HCT116 (cell line): ENCODE results near the gene TMC1. TPM values are rescaled to one million over a fixed set of nuclear protein-coding genes. Genes with fewer than 3 reads are reported as not detected.

Experiments used
- ATAC-seq: fragments of 200-7000 bp; cut with Tn5 transposase; 2 replicates; pipeline ENCODE4 v1.9.1; 2020; ENCODE audit warnings: mild to moderate bottlenecking, moderate library complexity
- BruUV-seq: library from RNA; stranded (reverse); fragments of 400-500 nt; replicated peaks from 2 replicates; lab custom pipeline; 2021; lab: Mats Ljungman, UMichigan
- CTCF ChIA-PET: fragments of 300-600 bp; sonication (Branson Sonifier 250); formaldehyde crosslinking; loops from one replicate; lab custom pipeline; 2021; ENCODE audit warnings: antibody characterized with exemption; lab: Charles Lee
- POLR2A ChIA-PET: fragments of 300-600, 350-600 bp; sonication (Branson Sonifier 250); formaldehyde crosslinking; loops from one replicate; lab custom pipeline; 2021; ENCODE audit warnings: antibody characterized with exemption; lab: Charles Lee
- RAD21 ChIA-PET, 2 experiments: fragments of 300-600 bp; sonication (Branson Sonifier 250); formaldehyde crosslinking; loops; one replicate each; lab custom pipeline; 2023; ENCODE audit warnings: low total read pairs in 2 of 2; ENCODE audit not compliant: uncharacterized antibody in 2 of 2, unreplicated experiment in 2 of 2, low non-redundant PET in 1 of 2; lab: Charles Lee
- DNase-seq: peaks from one replicate; pipeline ENCODE4 v3.0.0-alpha.2; 2010; ENCODE audit warnings: low read depth, low spot score
- H2AFZ ChIP-seq: fragments of 200-600 bp; shearing (Covaris generic), sonication (generic); 2 replicates; pipeline ENCODE4 v1.6.1; 2017; ENCODE audit warnings: low read depth, mixed run types, mixed read lengths, antibody characterized with exemption, low read length; ENCODE audit not compliant: poor library complexity, severe bottlenecking
- H3K27ac ChIP-seq: 2 replicates; pipeline ENCODE4 v1.5.1; 2012; ENCODE audit warnings: low read depth, low read length
- H3K27me3 ChIP-seq: fragments of 200-600 bp; sonication (generic); 2 replicates; pipeline ENCODE4 v1.6.1; 2016; ENCODE audit warnings: mixed run types, low read length, mixed read lengths; ENCODE audit not compliant: insufficient read depth
- H3K36me3 ChIP-seq, 2 experiments: fragments of 200-500 bp in 1 of 2; fragments of 200-600 bp in 1 of 2; sonication (Bioruptor generic) in 1 of 2; sonication (generic) in 1 of 2; 2 replicates each; pipeline versions ENCODE4 v1.5.1 to v1.6.1; 2014 to 2016; ENCODE audit warnings: low read length in 2 of 2, inconsistent platforms in 1 of 2, mixed read lengths in 1 of 2, mixed run types in 1 of 2; ENCODE audit not compliant: insufficient read depth in 2 of 2, control insufficient read depth in 1 of 2
- H3K4me1 ChIP-seq, 2 experiments: fragments of 200-600 bp in 1 of 2; sonication (generic) in 1 of 2; 2 replicates each; pipeline versions ENCODE4 v1.5.1 to v1.6.1; 2012 to 2017; ENCODE audit warnings: low read length in 2 of 2, inconsistent platforms in 1 of 2, mild to moderate bottlenecking in 1 of 2, mixed read lengths in 1 of 2, mixed run types in 1 of 2, moderate library complexity in 1 of 2; ENCODE audit not compliant: insufficient read depth in 2 of 2, control insufficient read depth in 1 of 2
- H3K4me2 ChIP-seq: fragments of 200-600 bp; sonication (generic); 2 replicates; pipeline ENCODE4 v1.6.1; 2017; ENCODE audit warnings: mixed run types, low read length, mixed read lengths
- H3K4me3 ChIP-seq, 2 experiments: fragments of 200-600 bp in 1 of 2; sonication (generic) in 1 of 2; replicated peaks in 1 of 2; 2 replicates each; pipeline ENCODE4 v1.5.1; 2011 to 2016; ENCODE audit warnings: low read length in 2 of 2, control low read depth in 1 of 2, low read depth in 1 of 2, mild to moderate bottlenecking in 1 of 2, mixed read lengths in 1 of 2, mixed run types in 1 of 2
- H3K79me2 ChIP-seq: fragments of 200-600 bp; sonication (generic); 2 replicates; pipeline ENCODE4 v1.6.1; 2017; ENCODE audit warnings: mild to moderate bottlenecking, mixed run types, low read length, moderate library complexity, mixed read lengths; ENCODE audit not compliant: insufficient read depth
- H3K9ac ChIP-seq: fragments of 200-600 bp; sonication (generic); 2 replicates; pipeline ENCODE4 v1.6.1; 2016; ENCODE audit warnings: low read length, mixed read lengths
- H3K9me2 ChIP-seq: fragments of 200-600 bp; sonication (generic), shearing (Covaris generic); 2 replicates; pipeline ENCODE4 v1.6.1; 2017; ENCODE audit warnings: mixed run types, mild to moderate bottlenecking, moderate library complexity; ENCODE audit not compliant: insufficient read depth
- H3K9me3 ChIP-seq, 2 experiments: fragments of 200-500 bp in 1 of 2; fragments of 200-600 bp in 1 of 2; sonication (Bioruptor generic) in 1 of 2; sonication (generic) in 1 of 2; 2 replicates each; pipeline ENCODE4 v1.6.1; 2014 to 2017; ENCODE audit warnings: low read length in 2 of 2, mixed read lengths in 2 of 2, inconsistent platforms in 1 of 2, low read depth in 1 of 2, mild to moderate bottlenecking in 1 of 2, mixed run types in 1 of 2, moderate library complexity in 1 of 2; ENCODE audit not compliant: control insufficient read depth in 1 of 2, insufficient read depth in 1 of 2
- H4K20me1 ChIP-seq: fragments of 200-600 bp; sonication (generic), shearing (Covaris generic); 2 replicates; pipeline ENCODE4 v1.6.1; 2017; ENCODE audit warnings: mixed run types, mild to moderate bottlenecking, moderate library complexity; ENCODE audit not compliant: insufficient read depth
- ATF3 ChIP-seq: IDR thresholded peaks from 2 replicates; pipeline ENCODE4 v1.6.1; 2012
- CEBPB ChIP-seq: IDR thresholded peaks from 2 replicates; pipeline ENCODE4 v1.6.1; 2012; ENCODE audit warnings: low read depth
- EGR1 ChIP-seq: IDR thresholded peaks from 2 replicates; pipeline ENCODE4 v1.6.1; 2012; ENCODE audit warnings: low read depth
- FOSL1 ChIP-seq: IDR thresholded peaks from 2 replicates; pipeline ENCODE4 v1.6.1; 2012; ENCODE audit warnings: low read depth
- POLR2AphosphoS5 ChIP-seq: IDR thresholded peaks from 2 replicates; pipeline ENCODE4 v1.6.1; 2011; ENCODE audit warnings: mild to moderate bottlenecking, low read depth, low read length, moderate library complexity
- RAD21 ChIP-seq: IDR thresholded peaks from 2 replicates; pipeline ENCODE4 v1.6.1; 2012; ENCODE audit warnings: low read depth, mild to moderate bottlenecking
- TCF7L2 ChIP-seq: IDR thresholded peaks from 2 replicates; pipeline ENCODE4 v1.7.0; 2011; ENCODE audit warnings: borderline replicate concordance, inconsistent platforms; ENCODE audit not compliant: insufficient read depth, insufficient read length; ENCODE audit errors: extremely low read depth
- YY1 ChIP-seq: IDR thresholded peaks from 2 replicates; pipeline ENCODE4 v1.6.1; 2011; ENCODE audit warnings: low read length, low read depth, moderate library complexity, mild to moderate bottlenecking; ENCODE audit not compliant: insufficient replicate concordance; ENCODE audit errors: extremely low read depth
- ZBTB33 ChIP-seq: IDR thresholded peaks from 2 replicates; pipeline ENCODE4 v1.6.1; 2011; ENCODE audit warnings: mild to moderate bottlenecking, low read length, moderate library complexity; ENCODE audit not compliant: insufficient replicate concordance; ENCODE audit errors: extremely low read depth
- ZFX ChIP-seq: fragments of 450-650 bp; IDR thresholded peaks from 2 replicates; pipeline ENCODE4 v1.6.1; 2017
- intact Hi-C: fragments of 100-400 bp; cut with micrococcal nuclease; formaldehyde crosslinking; loops from 2 replicates; pipeline ENCODE4 v1.10.0; 2022
- total RNA-seq: library from RNA; stranded (reverse); gene quantifications from one replicate; pipeline ENCODE4 v1.2.1, GENCODE V29; 2021; ENCODE audit not compliant: unreplicated experiment

Gene TMC1
- total RNA-seq, 1 experiment from 2014 or later, result 0.57 TPM

- TF ChIP-seq ATF3 (no peak), TCF7L2 (no peak), ZBTB33 (no peak), EGR1 (no peak), POLR2AphosphoS5 (no peak), CEBPB (no peak), YY1 (no peak)
- intact Hi-C loops, result no loop called here
- Histone ChIP-seq H3K4me1 (no peaks in the 10 kb centered on the region), H4K20me1 (no peaks in the 10 kb centered on the region), H3K27ac (no peak overlapping the region), H3K36me3 (no peaks in the 10 kb centered on the region), H3K9me3 (no peaks in the 10 kb centered on the region), H3K9me2 (no peaks in the 10 kb centered on the region), H2AFZ (peak overlapping the region; percentile 44), H3K4me3 (no peak overlapping the region), H3K4me2 (no peak overlapping the region), H3K9ac (no peak overlapping the region), H3K27me3 (no peaks in the 10 kb centered on the region), H3K79me2 (no peaks in the 10 kb centered on the region)
- ATAC-seq, result no peak
- no peak for DNase-seq
- no TSS peak for BruUV-seq
- ChIA-PET POLR2A (no interaction called here), CTCF (no interaction called here), RAD21 (no interaction called here)
These were observed 175.1 kb downstream of the TMC1 start for GRCh38 chr9:72696511-72696910.

GRCh38 chr9:72701510-72701909 is 180.1 kb downstream of the TMC1 start:
- DNase-seq (no peak), ATAC-seq (no peak)
- Histone ChIP-seq H2AFZ (no peak overlapping the region), H3K4me2 (no peak overlapping the region), H3K4me1 (no peaks in the 10 kb centered on the region), H4K20me1 (no peaks in the 10 kb centered on the region), H3K79me2 (no peaks in the 10 kb centered on the region), H3K9ac (no peak overlapping the region), H3K27me3 (no peaks in the 10 kb centered on the region), H3K4me3 (no peak overlapping the region), H3K9me3 (no peaks in the 10 kb centered on the region), H3K9me2 (no peaks in the 10 kb centered on the region), H3K27ac (no peak overlapping the region), H3K36me3 (no peaks in the 10 kb centered on the region)
- ChIA-PET CTCF (no interaction called here), POLR2A (no interaction called here), RAD21 (no interaction called here)
- BruUV-seq, result no TSS peak
- intact Hi-C loops, result no loop called here
- TF ChIP-seq RAD21 (no peak), ZFX (no peak), FOSL1 (no peak)
